GM12878 (cell line): ENCODE data around the gene RBSN. TPM values are rescaled to one million over a fixed set of nuclear protein-coding genes. Genes with fewer than 3 reads are reported as not detected.

ENCODE experiments used
- ATAC-seq: fragments of 200-7000 bp; cut with Tn5 transposase; 3 replicates; pipeline ENCODE4 v1.9.1; 2020; ENCODE audit warnings: mild to moderate bottlenecking, moderate library complexity
- BruUV-seq: library from RNA; stranded (reverse); fragments of 400-500 nt; replicated peaks from 2 replicates; lab custom pipeline; 2021; lab: Mats Ljungman, UMichigan
- CTCF ChIA-PET: fragments of 300-600 bp; sonication (Branson Sonifier 250); formaldehyde crosslinking; extraction: SDS; loops from one replicate; lab custom pipeline; 2021; ENCODE audit warnings: inconsistent platforms; lab: Yijun Ruan, JAX
- POLR2A ChIA-PET: fragments of 350-600 bp; formaldehyde crosslinking; extraction: SDS; loops from one replicate; lab custom pipeline; 2021; ENCODE audit warnings: inconsistent platforms; lab: Charles Lee
- RAD21 ChIA-PET: fragments of 300-600 bp; sonication (Branson Sonifier 250); formaldehyde crosslinking; loops from one replicate; lab custom pipeline; 2023; ENCODE audit warnings: antibody characterized with exemption; ENCODE audit not compliant: unreplicated experiment; lab: Charles Lee
- SMC1A ChIA-PET: fragments of 300-600 bp; sonication (Branson Sonifier 250); formaldehyde crosslinking; loops from one replicate; lab custom pipeline; 2023; ENCODE audit not compliant: unreplicated experiment, uncharacterized antibody; lab: Charles Lee
- DNase-seq: peaks from one replicate; pipeline ENCODE4 v3.0.0-alpha.2; 2011; ENCODE audit warnings: low read depth, low spot score
- FAIRE-seq: peaks from 3 replicates; lab custom pipeline; 2011; peaks lifted over from hg19 to GRCh38; lab: Jason Lieb, UNC
- H2AFZ ChIP-seq: 2 replicates; pipeline ENCODE4 v1.6.0; 2011; ENCODE audit warnings: low read depth, low read length, control low read depth; ENCODE audit not compliant: control insufficient read depth
- H3K27ac ChIP-seq: 2 replicates; pipeline ENCODE4 v1.5.1; 2011; ENCODE audit warnings: control low read depth; ENCODE audit not compliant: control insufficient read depth, insufficient read depth
- H3K27me3 ChIP-seq, 2 experiments: replicated peaks in 1 of 2; 2 replicates each; pipeline versions ENCODE4 v1.6.0 to v1.6.1; 2011; ENCODE audit warnings: low read length in 1 of 2; ENCODE audit not compliant: control insufficient read depth in 2 of 2, insufficient read depth in 2 of 2
- H3K36me3 ChIP-seq, 2 experiments: 2 replicates each; pipeline ENCODE4 v1.5.1; 2011; ENCODE audit warnings: low read length in 1 of 2; ENCODE audit not compliant: control insufficient read depth in 2 of 2, insufficient read depth in 2 of 2
- H3K4me1 ChIP-seq: 2 replicates; pipeline ENCODE4 v1.6.1; 2011; ENCODE audit warnings: mild to moderate bottlenecking, low read length, moderate library complexity, mixed read lengths; ENCODE audit not compliant: control insufficient read depth, insufficient read depth
- H3K4me2 ChIP-seq: 2 replicates; pipeline ENCODE4 v1.6.0; 2011; ENCODE audit warnings: control low read depth; ENCODE audit not compliant: control insufficient read depth, insufficient read depth
- H3K4me3 ChIP-seq: fragments of 200-600 bp; sonication (generic); 2 replicates; pipeline ENCODE4 v1.5.1; 2016
- H3K79me2 ChIP-seq: 2 replicates; pipeline ENCODE4 v1.6.0; 2011; ENCODE audit warnings: low read length; ENCODE audit not compliant: control insufficient read depth, insufficient read depth
- H3K9ac ChIP-seq: 2 replicates; pipeline ENCODE4 v1.8.0; 2011; ENCODE audit warnings: low read length, control low read depth, mixed read lengths; ENCODE audit not compliant: control insufficient read depth, insufficient read depth
- H3K9me3 ChIP-seq: replicated peaks from 3 replicates; pipeline ENCODE4 v1.5.1; 2011; ENCODE audit warnings: mild to moderate bottlenecking, low read length; ENCODE audit not compliant: control insufficient read depth, insufficient read depth
- H4K20me1 ChIP-seq: 2 replicates; pipeline ENCODE4 v1.6.0; 2011; ENCODE audit not compliant: control insufficient read depth, insufficient read depth
- BHLHE40 ChIP-seq, 2 experiments: fragments of 450-650 bp in 1 of 2; IDR thresholded peaks; 2 replicates each; pipeline ENCODE4 v1.6.1; 2011 to 2017; ENCODE audit warnings: low read depth in 2 of 2, borderline replicate concordance in 1 of 2, improper control_type of control experiment in 1 of 2, low read length in 1 of 2, mild to moderate bottlenecking in 1 of 2
- CBFB ChIP-seq: IDR thresholded peaks from 2 replicates; pipeline ENCODE4 v1.6.1; 2016; ENCODE audit warnings: antibody characterized with exemption, low read depth
- IKZF2 ChIP-seq, 2 experiments: fragments of 450-650 bp; IDR thresholded peaks; 2 replicates each; pipeline ENCODE4 v1.6.1; 2017; ENCODE audit warnings: mild to moderate bottlenecking in 2 of 2, moderate library complexity in 2 of 2
- MXI1 ChIP-seq: fragments of 150-350 bp; IDR thresholded peaks from 2 replicates; pipeline ENCODE4 v1.6.1; 2011; ENCODE audit warnings: low read depth, mild to moderate bottlenecking, inconsistent platforms, low read length, improper control_type of control experiment
- MYC ChIP-seq: IDR thresholded peaks from 2 replicates; pipeline ENCODE4 v1.6.1; 2011; ENCODE audit warnings: mild to moderate bottlenecking, low read length, moderate library complexity, inconsistent platforms; ENCODE audit not compliant: insufficient read depth, insufficient replicate concordance, insufficient read length, severe bottlenecking
- POLR2A ChIP-seq: IDR thresholded peaks from 2 replicates; pipeline ENCODE4 v1.6.1; 2011; ENCODE audit warnings: low read depth, mild to moderate bottlenecking, low read length
- RAD21 ChIP-seq: IDR thresholded peaks from 2 replicates; pipeline ENCODE4 v1.6.1; 2011; ENCODE audit warnings: mild to moderate bottlenecking, low read depth, low read length, moderate library complexity; ENCODE audit not compliant: insufficient read depth
- RAD51 ChIP-seq: fragments of 450-650 bp; IDR thresholded peaks from 2 replicates; pipeline ENCODE4 v1.6.1; 2016; ENCODE audit warnings: moderate library complexity, mild to moderate bottlenecking, inconsistent platforms
- TARDBP ChIP-seq: IDR thresholded peaks from 2 replicates; pipeline ENCODE4 v1.6.1; 2016; ENCODE audit warnings: borderline replicate concordance
- TCF12 ChIP-seq: IDR thresholded peaks from 2 replicates; pipeline ENCODE4 v1.6.1; 2011; ENCODE audit warnings: low read depth, mild to moderate bottlenecking, low read length
- WGBS: methylation state at CpG from one replicate; pipeline ENCODE4 v1.1.6; 2016; ENCODE audit warnings: low lambda C conversion rate; ENCODE audit not compliant: insufficient replicate concordance, insufficient coverage; ENCODE audit errors: missing lambda C conversion rate; 5-methylcytosine and 5-hydroxymethylcytosine counted together
- in situ Hi-C: fragments of 300-500 bp; cut with MboI; formaldehyde crosslinking; loops from 9 replicates; pipeline ENCODE4 v1.14.3; 2018; ENCODE audit warnings: mixed read lengths
- intact Hi-C: fragments of 100-400 bp; cut with micrococcal nuclease; formaldehyde crosslinking; loops from one replicate; pipeline ENCODE4 v1.14.2; 2022; ENCODE audit not compliant: unreplicated experiment
- polyA plus RNA-seq, 11 experiments: library from polyadenylated mRNA; depleted of rRNA in 4 of 11; unstranded in 6 of 11; stranded (reverse) in 5 of 11; fragments of >200 nt; fragmentation: Nextera tagmentation in 4 of 11; fragmentation: Illumina TruSeq in 1 of 11; extraction: Ambion mirVana in 4 of 11; extraction: Trizol in 1 of 11; gene quantifications; 1 replicate in 1 of 11; 2 replicates in 10 of 11; pipeline versions ENCODE4 v1.2.1 to v1.2.3, GENCODE V29; 2011 to 2016; ENCODE audit warnings: inconsistent platforms in 2 of 11, missing spikeins in 2 of 11, low read depth in 1 of 11
- total RNA-seq, 4 experiments: library from RNA; depleted of rRNA in 3 of 4; stranded (reverse); fragments of >200 nt in 3 of 4; fragmentation: Illumina TruSeq in 1 of 4; extraction: Trizol in 1 of 4; gene quantifications; 2 replicates each; pipeline versions ENCODE4 v1.2.1 to v1.2.3, GENCODE V29; 2013 to 2021
- TF ChIP-seq, protein P1 (sequence below): IDR thresholded peaks from 2 replicates; pipeline ENCODE4 v1.6.1; 2011; ENCODE audit warnings: mild to moderate bottlenecking, low read depth, low read length, moderate library complexity; ENCODE audit not compliant: insufficient replicate concordance
- TF ChIP-seq, protein P2 (sequence below): fragments of 450-650 bp; IDR thresholded peaks from 2 replicates; pipeline ENCODE4 v1.6.1; 2017; ENCODE audit warnings: mild to moderate bottlenecking, moderate library complexity

The RBSN gene
- total and polyA plus RNA-seq, 10 of the 15 experiments (the other 5 are each of a cell fraction or from before 2014, with no cell fraction given) = 2.0 to 17.5 (median 10.5) TPM

- intact Hi-C loops (no loop called here), in situ Hi-C loops (no loop called here)
- Histone ChIP-seq H3K36me3 (peaks cover 18 to 23% of the 10 kb centered on the region in 2 experiments; a peak in 3 of 4 replicates), H3K27me3 (no peaks in the 10 kb centered on the region), H2AFZ (no peak overlapping the region), H3K4me2 (no peak overlapping the region), H3K27ac (no peak overlapping the region), H3K4me3 (no peak overlapping the region), H3K9ac (no peak overlapping the region), H3K4me1 (no peaks in the 10 kb centered on the region), H4K20me1 (no peaks in the 10 kb centered on the region), H3K9me3 (no peaks in the 10 kb centered on the region), H3K79me2 (no peaks in the 10 kb centered on the region)
- DNase-seq (no peak), FAIRE-seq (no peak), ATAC-seq (no peak)
- TF ChIP-seq TARDBP = no peak
- ChIA-PET RAD21 (no interaction called here), POLR2A (no interaction called here), SMC1A (interaction anchor here (0.6 to 1.0 kb wide), 3 partner anchors 97 to 240 kb away, joined by 3 read pairs; no protein-coding TSS in a partner anchor), CTCF (interaction anchor here (0.9 kb wide), 1 partner anchor 14 kb away, joined by 3 read pairs; no protein-coding TSS in a partner anchor)
- WGBS = 94% methylated on average over 2 of the region's 2 CpGs
- no TSS peak for BruUV-seq
Measured at GRCh38 chr3:15023719-15024118, 75.2 kb downstream of the RBSN start.

DNA sequence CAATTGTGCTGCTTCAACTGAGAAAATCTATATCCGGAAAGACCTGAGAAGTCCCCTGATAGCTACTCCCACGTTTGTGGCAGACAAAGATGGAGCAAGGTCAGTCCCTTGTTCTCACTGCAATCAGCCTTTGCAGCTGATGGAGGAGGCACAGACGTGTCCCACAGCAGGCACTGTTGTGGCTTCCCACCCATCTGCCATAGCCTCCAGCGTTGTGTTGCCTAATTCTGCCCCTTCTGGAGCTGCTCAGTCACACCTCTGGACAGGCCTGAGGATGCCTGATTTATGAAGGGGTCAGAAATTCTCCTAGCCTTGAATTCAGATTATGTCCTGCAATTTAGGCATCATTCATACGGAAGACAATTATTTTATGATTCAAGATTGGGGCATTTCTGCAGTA is 75.7 kb downstream of the RBSN start:
- ChIA-PET POLR2A (no interaction called here), SMC1A (interaction anchor here (1.0 kb wide), 2 partner anchors 96 to 240 kb away, joined by 3 read pairs; no protein-coding TSS in a partner anchor), RAD21 (no interaction called here), CTCF (interaction anchor here (0.9 kb wide), 1 partner anchor 14 kb away, joined by 3 read pairs; no protein-coding TSS in a partner anchor)
- in situ Hi-C loops = no loop called here
- Histone ChIP-seq H3K9ac (no peak overlapping the region), H4K20me1 (no peaks in the 10 kb centered on the region), H3K27ac (no peak overlapping the region), H3K27me3 (no peaks in the 10 kb centered on the region), H2AFZ (no peak overlapping the region), H3K4me1 (no peaks in the 10 kb centered on the region), H3K79me2 (no peaks in the 10 kb centered on the region), H3K4me2 (no peak overlapping the region), H3K36me3 (peaks cover 18 to 21% of the 10 kb centered on the region in 2 experiments; a peak in 3 of 4 replicates), H3K4me3 (no peak overlapping the region), H3K9me3 (no peaks in the 10 kb centered on the region)
- DNase-seq (no peak), FAIRE-seq (no peak), ATAC-seq (no peak)
- no TSS peak for BruUV-seq
- 67% methylated on average over 5 of the region's 5 CpGs for WGBS
- intact Hi-C loops = no loop called here
- TF ChIP-seq, protein P1, sequence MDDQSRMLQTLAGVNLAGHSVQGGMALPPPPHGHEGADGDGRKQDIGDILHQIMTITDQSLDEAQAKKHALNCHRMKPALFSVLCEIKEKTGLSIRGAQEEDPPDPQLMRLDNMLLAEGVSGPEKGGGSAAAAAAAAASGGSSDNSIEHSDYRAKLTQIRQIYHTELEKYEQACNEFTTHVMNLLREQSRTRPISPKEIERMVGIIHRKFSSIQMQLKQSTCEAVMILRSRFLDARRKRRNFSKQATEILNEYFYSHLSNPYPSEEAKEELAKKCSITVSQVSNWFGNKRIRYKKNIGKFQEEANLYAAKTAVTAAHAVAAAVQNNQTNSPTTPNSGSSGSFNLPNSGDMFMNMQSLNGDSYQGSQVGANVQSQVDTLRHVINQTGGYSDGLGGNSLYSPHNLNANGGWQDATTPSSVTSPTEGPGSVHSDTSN = no peak
- TF ChIP-seq, protein P2, sequence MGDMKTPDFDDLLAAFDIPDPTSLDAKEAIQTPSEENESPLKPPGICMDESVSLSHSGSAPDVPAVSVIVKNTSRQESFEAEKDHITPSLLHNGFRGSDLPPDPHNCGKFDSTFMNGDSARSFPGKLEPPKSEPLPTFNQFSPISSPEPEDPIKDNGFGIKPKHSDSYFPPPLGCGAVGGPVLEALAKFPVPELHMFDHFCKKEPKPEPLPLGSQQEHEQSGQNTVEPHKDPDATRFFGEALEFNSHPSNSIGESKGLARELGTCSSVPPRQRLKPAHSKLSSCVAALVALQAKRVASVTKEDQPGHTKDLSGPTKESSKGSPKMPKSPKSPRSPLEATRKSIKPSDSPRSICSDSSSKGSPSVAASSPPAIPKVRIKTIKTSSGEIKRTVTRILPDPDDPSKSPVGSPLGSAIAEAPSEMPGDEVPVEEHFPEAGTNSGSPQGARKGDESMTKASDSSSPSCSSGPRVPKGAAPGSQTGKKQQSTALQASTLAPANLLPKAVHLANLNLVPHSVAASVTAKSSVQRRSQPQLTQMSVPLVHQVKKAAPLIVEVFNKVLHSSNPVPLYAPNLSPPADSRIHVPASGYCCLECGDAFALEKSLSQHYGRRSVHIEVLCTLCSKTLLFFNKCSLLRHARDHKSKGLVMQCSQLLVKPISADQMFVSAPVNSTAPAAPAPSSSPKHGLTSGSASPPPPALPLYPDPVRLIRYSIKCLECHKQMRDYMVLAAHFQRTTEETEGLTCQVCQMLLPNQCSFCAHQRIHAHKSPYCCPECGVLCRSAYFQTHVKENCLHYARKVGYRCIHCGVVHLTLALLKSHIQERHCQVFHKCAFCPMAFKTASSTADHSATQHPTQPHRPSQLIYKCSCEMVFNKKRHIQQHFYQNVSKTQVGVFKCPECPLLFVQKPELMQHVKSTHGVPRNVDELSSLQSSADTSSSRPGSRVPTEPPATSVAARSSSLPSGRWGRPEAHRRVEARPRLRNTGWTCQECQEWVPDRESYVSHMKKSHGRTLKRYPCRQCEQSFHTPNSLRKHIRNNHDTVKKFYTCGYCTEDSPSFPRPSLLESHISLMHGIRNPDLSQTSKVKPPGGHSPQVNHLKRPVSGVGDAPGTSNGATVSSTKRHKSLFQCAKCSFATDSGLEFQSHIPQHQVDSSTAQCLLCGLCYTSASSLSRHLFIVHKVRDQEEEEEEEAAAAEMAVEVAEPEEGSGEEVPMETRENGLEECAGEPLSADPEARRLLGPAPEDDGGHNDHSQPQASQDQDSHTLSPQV = no peak
- no peak for TF ChIP-seq POLR2A
- no peak for TF ChIP-seq IKZF2 (IDR thresholded peaks at IDR 0.05)
- no peak for TF ChIP-seq RAD21
- no peak for TF ChIP-seq RAD51
- no peak for TF ChIP-seq MXI1
- TF ChIP-seq CBFB = no peak
- TF ChIP-seq TCF12 = no peak
- TF ChIP-seq MYC = no peak
- TF ChIP-seq BHLHE40 (IDR thresholded peaks at IDR 0.05; ENCODE audit: borderline replicate concordance in 1 of 2, low read depth in 2 of 2, low read length in 1 of 2) = no peak
